GM19099 (cell line): ENCODE results near the gene OCRL.

ENCODE experiments used
- POLR2A ChIP-seq: IDR thresholded peaks from 3 replicates; pipeline ENCODE4 v1.6.1; 2011; ENCODE audit warnings: low read depth; ENCODE audit not compliant: insufficient read length; ENCODE audit errors: extremely low read depth

OCRL gene

GRCh38 chrX:129599499-129599898 lies 59.4 kb downstream of the OCRL start:
- TF ChIP-seq POLR2A: no peak

- no peak for TF ChIP-seq POLR2A
Measured at GRCh38 chrX:129599996-129600395, 59.9 kb downstream of the OCRL start.

GRCh38 chrX:129600981-129601424 lies 60.9 kb downstream of the OCRL start:
- TF ChIP-seq POLR2A: no peak

- no peak for TF ChIP-seq POLR2A
Measured at GRCh38 chrX:129606918-129607317, 66.9 kb downstream of the OCRL start.

GRCh38 chrX:129608496-129608895 lies 68.4 kb downstream of the OCRL start:
- no peak for TF ChIP-seq POLR2A

- TF ChIP-seq POLR2A: no peak
Measured at GRCh38 chrX:129609395-129609794, 69.3 kb downstream of the OCRL start.

GRCh38 chrX:129612396-129612795 lies 72.3 kb downstream of the OCRL start:
- TF ChIP-seq POLR2A: no peak

GRCh38 chrX:129613596-129613995 lies 73.5 kb downstream of the OCRL start:
- no peak for TF ChIP-seq POLR2A

GRCh38 chrX:129614481-129615255 lies 74.6 kb downstream of the OCRL start:
- TF ChIP-seq POLR2A: no peak

- TF ChIP-seq POLR2A: no peak
Measured at GRCh38 chrX:129617420-129617819, 77.4 kb downstream of the OCRL start.

GRCh38 chrX:129618997-129619396 lies 78.9 kb downstream of the OCRL start:
- TF ChIP-seq POLR2A: no peak

GRCh38 chrX:129622757-129623301 lies 82.8 kb downstream of the OCRL start:
- no peak for TF ChIP-seq POLR2A

GRCh38 chrX:129626026-129626425 lies 86.0 kb downstream of the OCRL start:
- TF ChIP-seq POLR2A: no peak

GRCh38 chrX:129629837-129630236 lies 89.8 kb downstream of the OCRL start:
- TF ChIP-seq POLR2A: no peak

GRCh38 chrX:129631849-129632248 lies 91.8 kb downstream of the OCRL start:
- no peak for TF ChIP-seq POLR2A

- no peak for TF ChIP-seq POLR2A
Measured at GRCh38 chrX:129632443-129632842, 92.4 kb downstream of the OCRL start.

- TF ChIP-seq POLR2A: no peak
Measured at GRCh38 chrX:129634541-129634940, 94.5 kb downstream of the OCRL start.

- TF ChIP-seq POLR2A: no peak
Measured at GRCh38 chrX:129636175-129636681, 96.2 kb downstream of the OCRL start.
